ENCODE data around the gene ZDHHC11B.
"Not testable (repeated sequence)": the region's sequence is repeated elsewhere in the genome, so short reads cannot be mapped to it uniquely, and the experiment has no call there.

Gene ZDHHC11B

GRCh38 chr5:714215-715118 lies 70.1 kb downstream of the ZDHHC11B start:
- DNase-seq: not testable (repeated sequence)

DNA sequence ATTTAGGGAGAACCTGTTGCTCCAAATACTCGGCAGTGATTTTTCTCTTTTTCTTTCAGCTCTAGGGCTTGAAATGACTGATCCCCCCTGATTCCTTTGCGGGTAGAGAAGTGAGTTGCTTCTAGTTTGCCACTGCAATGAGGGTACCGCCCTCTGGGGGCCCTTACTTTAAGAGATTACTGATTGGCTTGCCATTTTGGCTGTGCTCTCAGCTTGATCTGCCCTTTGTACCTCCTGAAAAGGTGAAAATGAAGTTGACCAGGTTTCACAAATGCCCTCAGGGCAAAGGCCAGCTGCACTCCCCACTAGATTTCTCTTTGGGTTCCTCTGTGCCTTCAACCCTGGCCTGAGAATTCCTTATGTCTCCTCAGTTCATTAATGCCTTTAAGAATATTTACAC lies 70.8 kb downstream of the ZDHHC11B start:
- DNase-seq: not testable (repeated sequence)

DNA sequence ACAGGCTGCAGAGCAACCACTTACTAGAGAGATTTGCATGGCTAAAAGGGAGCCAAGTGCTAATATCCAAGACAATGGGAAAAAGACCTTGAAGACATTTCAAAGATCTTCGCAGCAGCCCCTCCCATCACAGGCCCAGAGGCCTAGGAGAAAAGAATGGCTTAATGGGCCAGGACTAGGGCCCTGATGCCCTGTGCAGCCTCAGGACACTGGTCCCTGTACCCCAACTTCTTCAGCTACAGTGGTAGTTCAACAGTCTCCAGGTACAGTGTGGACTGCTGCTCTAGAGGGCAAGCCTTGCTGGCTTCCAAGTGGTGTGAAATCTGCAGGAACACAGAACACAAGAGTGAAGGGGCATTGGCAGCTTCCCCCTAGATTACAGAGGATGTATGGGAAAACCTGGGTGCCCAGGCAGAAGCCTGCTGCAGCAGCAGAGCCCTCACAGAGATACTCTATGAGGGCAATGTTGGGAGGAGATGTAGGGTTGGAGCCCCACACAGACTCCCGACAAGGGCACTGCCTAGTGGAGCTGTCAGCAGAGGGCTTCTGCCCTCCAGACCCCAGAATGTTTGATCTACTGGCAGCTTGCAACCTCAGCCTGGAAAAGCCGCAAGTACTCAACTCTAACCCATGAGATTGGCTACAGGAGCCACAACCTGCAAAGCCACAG lies 75.5 kb downstream of the ZDHHC11B start:
- DNase-seq: not testable (repeated sequence)

- not testable (repeated sequence) for DNase-seq
Observed at GRCh38 chr5:708374-708773, 76.2 kb downstream of the ZDHHC11B start.

GRCh38 chr5:706127-706526 lies 78.4 kb downstream of the ZDHHC11B start:
- not testable (repeated sequence) for DNase-seq

DNA sequence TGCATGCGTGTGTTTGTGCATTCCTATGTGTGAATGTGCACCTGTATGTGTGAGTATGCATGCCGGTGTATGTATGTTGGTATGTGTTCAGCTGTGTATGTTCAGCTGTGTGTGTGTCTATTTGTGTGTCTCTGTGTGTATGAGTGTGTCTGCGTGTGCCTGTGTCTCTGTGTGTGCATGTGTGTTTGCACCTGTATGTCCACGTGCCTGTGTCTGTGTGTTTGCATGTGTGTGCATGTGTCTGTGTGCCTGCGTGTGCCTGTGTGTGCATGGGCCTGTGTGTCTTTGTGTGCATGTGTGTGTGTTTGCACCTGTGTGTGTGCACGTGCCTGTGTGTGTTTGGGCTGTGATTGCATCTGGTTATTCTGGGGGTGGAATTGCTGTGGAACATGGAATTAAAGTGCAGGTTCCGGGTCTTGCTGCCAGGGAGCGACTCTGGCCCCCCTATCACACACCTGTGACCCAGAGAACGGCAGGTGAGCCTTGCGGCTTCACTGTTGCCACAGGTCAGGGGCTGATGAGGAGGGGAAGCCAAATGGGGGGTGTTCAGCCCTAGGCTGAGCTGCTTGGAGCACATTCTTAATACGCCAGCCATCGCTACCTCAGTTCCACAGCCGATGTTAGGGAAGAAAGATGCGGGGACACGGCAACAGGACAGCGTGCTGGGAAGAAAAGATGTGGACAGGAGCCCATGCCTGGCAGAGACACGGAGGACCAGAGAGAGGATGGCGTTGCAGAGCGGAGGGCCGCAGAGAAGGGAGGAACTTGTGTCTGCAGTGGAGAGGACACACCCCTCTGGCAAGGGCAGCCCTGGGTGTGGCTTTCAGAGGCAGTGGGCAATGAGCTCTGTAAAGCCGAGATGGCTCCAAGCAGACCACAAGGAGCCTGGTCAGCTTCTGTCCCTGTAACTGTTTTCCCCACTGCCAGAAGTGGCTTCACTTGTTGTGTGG lies 87.5 kb downstream of the ZDHHC11B start:
- not testable (repeated sequence) for DNase-seq

DNA sequence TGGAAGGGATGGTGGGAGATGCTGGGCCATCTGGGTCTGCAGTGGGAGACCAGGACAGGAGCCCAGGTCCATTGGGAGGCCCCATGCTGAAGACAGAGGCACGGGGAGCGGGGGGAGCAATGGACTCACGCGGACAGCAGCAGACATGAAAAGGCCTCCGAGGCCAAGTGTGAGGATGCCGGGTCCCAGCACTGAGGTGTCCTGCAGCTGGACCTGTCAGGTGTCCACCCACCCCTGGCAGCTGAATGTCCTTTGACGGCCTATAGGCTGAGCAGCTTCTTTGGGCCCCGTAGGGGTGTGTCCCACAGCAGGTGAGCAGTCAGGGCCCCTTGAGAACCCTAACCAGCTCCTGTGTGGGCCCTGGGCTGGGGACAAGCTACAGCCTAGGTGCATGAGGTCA lies 88.3 kb downstream of the ZDHHC11B start:
- not testable (repeated sequence) for DNase-seq

- DNase-seq: not testable (repeated sequence)
Observed at GRCh38 chr5:695475-695874, 89.1 kb downstream of the ZDHHC11B start.

DNA sequence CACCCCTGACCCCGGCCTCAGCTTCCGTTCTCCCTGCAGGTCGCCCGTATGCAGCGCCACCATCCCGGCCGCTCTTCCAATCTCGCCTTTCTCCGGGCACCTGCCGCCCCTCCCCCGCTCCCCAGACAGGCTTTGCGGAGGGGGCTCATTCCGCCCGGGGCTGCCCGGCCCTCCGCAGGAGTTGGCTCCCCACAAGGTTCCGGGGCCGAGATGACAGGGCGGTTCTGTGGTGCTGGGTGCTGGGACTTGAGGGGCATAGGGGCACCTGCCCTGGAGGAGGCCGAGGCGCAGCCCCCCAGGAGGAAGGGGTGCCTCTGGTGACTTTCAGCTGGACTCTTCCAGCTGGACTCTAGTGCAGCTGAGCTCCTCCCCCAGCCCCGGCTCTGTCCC lies 90.5 kb downstream of the ZDHHC11B start:
- not testable (repeated sequence) for DNase-seq

DNA sequence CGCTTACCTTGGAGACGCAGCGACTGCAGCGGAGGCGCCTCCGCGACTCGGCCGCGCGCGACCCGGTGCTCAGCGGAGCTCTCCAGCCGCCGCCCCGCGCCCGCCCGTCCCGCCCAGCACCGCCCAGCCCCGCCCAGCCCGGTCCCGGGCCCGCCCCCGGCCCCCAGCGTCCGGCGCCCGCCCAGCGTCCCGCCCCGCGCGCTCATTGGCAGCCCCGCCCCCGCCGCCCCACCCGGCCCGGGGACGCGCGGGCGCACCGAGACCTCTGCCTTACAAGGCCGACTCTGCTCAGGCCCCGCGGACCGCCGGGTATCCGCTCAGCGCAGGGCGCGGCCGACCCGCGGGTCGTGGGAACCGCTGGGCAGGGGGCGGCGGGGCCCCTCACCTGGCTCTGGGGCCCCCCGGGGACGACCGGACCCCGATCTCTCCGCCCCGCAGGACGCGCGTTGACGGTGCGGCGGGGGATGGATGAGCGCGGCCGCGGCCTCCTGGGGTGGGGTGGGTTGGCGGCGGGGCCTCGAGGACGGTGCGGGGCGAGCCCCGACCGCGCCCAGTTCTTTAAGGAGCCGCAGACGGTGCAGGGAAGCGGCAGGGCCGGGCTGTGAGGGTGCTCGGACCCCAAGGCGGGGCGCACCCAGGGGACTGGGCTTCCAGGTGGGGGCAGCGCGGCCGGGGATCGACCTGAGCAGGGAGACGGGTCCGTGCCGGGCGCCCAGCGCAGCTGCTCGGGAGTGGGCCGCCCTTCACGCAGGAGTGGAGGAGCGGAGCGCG lies 91.1 kb downstream of the ZDHHC11B start, which contains the start of gene TPPP:
Gene TPPP, minus strand, starts transcription at position 82 of the 771 bp plus-strand sequence. CDS start 15,292 bp downstream, outside the sequence.
- DNase-seq: peak; percentile 78 to 80

DNA sequence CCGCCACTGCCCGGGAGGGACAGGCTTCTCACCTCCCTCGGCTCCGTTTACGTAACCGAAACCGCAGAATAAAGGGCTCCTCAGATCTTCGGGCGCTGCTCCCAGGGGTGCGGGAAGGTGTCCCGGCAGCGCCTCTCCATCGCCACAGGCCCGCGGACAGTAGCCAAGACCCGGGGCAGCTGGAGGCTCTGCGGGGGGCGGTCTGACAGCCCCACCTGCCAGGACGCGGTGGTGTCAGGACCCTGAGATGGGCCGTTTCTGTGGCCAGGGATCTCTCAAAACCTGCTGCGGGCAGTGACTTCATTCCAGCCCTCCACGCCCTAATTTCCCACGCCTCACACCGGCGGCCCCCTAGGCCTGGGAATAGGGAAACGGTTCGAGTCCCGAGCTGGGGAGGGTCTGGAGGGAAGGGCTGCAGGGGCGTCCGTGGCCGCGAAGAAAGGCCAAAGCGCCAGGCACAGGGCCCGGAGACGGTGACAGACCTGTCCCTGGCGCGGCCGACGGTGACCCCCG lies 91.9 kb downstream of the ZDHHC11B start:
- not testable (repeated sequence) for DNase-seq

- no peak for DNase-seq
Observed at GRCh38 chr5:691817-692528, 92.6 kb downstream of the ZDHHC11B start.

DNA sequence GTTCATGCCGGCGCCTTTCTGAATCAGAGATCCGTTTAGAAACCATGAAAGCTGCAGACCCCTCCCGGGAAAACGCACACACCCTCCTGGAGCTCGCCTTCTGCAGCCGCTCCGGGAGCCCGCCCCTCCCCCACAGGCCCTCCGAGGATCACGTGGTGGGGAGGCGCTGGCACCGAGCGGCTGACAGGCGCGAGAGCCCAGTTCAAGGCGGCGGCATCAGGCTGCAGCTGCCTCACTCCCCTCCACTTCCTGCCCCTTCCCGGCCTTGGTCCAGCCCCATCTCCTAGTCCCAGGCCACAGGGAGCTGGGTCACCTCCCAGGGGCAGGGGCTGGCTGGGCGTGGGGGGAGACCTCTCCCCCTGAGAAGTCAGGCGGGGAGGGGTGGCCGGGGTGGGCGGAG lies 93.5 kb downstream of the ZDHHC11B start:
- not testable (repeated sequence) for DNase-seq

GRCh38 chr5:690293-690692 lies 94.2 kb downstream of the ZDHHC11B start:
- not testable (repeated sequence) for DNase-seq

DNA sequence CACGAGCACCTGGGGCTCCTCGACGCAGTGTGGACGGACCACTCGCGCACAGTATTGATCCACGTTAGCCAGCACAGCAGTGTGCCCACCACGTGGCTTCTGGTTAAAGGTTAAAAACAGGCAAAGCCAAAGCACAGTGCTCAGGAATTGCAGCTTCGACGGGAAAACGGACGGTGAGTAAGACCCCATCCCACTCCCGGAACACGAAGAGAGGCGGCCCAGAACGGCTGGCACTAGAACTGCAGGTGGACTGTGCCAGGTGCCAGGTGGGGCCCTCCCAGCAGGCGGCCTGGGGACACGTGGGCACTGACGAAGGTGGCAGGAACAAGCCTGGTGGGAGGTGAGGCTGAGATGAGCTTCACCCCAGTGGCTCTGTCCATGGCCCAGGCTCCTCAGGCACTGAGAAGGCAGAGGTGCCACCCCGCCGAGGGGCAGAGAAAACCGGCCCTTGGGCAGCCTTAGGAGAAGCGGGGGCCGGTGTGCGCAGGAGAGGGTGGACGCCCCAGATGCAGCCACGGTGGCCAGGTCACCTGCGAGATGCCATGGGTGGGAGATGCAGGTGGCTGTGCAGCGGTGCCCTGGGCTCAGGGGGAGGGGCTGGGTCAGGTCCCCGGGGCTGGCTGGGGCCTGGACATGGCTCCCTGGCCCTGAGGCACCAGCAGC lies 96.0 kb downstream of the ZDHHC11B start:
- not testable (repeated sequence) for DNase-seq

DNA sequence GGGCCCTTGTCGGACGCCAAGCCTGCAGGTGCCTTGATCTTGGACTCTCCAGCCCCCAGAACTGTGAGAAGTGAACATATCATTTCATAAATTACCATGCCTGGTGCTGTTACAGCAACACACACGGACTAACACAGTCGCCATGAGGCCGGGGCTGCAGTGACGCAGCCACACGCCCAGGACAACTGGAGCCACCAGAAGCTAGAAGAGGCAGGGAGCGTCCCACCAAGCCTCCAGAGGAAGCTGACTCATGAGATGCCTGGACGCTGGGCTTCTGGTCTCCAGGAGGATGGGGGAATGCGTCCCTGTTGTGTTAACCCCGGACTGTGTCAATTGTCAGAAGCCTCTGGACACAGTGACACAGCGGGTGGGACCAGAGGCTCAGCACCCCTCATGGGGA lies 97.6 kb downstream of the ZDHHC11B start:
- not testable (repeated sequence) for DNase-seq

- not testable (repeated sequence) for DNase-seq
Observed at GRCh38 chr5:686172-686523, 98.4 kb downstream of the ZDHHC11B start.

DNA sequence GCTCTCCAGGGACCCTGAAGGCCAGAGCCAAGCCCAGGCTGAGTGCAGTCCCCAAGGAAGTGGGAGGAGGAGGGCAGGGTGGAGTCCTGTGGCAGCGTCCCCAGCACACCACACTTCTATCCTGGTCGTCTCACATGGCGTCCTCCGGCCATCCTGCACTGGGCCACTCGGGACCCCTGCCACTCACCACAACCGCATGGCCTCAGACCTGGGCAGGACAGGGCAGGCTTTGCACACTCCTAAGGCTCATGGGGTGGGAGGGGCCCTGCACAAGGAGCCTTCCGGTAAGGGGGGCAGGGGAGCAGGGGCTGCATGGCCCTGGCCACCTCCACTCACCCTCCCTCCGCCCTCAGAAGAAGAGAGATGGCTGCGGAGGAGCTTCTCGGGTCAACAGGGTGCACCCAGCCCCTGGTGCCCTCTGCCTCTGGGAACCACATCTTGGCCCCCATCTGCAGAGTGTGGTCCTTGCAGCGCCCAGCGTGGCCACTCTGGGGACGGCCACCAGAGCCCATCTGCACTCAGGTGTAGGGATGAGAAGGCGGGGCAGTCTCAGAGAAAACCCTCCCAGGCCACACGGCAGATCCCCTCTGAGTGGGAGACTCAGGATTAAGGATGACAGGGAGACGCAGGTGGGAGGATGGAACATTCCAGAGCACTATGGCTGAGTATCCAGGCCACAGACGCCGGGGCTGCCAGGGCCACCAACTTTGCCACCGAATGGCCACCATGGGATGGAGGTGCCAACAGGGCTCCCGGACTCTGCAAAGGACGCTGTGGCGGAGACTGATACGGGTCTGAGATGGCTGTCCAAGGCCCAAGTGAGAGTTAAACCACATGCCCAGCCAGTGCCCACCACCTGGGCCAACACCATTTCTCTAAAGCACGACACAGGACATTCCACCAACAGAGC lies 99.0 kb downstream of the ZDHHC11B start:
- DNase-seq: no peak

GRCh38 chr5:684751-685216 lies 99.7 kb downstream of the ZDHHC11B start:
- DNase-seq: no peak

Data from activated CD4-positive, alpha-beta T cell treated with anti-CD3 and anti-CD28 coated beads, Interleukin-2, amount 50 U/mL, for 4 hours (primary cell).